ENCODE measurements around the gene GPR61. TPM values are rescaled to one million over a fixed set of nuclear protein-coding genes. Genes with fewer than 3 reads are reported as not detected.

The GPR61 gene, protein sequence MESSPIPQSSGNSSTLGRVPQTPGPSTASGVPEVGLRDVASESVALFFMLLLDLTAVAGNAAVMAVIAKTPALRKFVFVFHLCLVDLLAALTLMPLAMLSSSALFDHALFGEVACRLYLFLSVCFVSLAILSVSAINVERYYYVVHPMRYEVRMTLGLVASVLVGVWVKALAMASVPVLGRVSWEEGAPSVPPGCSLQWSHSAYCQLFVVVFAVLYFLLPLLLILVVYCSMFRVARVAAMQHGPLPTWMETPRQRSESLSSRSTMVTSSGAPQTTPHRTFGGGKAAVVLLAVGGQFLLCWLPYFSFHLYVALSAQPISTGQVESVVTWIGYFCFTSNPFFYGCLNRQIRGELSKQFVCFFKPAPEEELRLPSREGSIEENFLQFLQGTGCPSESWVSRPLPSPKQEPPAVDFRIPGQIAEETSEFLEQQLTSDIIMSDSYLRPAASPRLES
- 0.28 TPM in 2 replicates for total RNA-seq

DNA sequence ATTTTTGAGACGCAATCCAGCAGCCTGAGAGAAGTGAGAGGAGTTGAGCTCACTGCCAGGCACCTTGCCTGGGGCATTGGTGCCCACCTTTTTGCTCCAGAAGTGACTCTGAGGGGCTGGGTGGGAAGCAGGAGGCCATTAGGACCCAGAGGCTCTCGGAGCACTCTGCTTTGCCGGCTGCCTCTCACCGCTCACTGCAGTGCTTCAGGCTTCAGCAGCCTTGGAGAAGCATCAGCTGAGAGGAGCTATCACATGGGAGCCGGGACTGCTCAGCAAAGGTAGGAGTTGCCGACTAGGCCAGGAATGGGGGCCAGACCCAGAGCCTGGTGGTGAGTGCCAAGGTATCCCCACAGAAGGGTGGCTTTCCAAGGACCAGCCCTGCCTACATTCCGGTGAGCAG, at the start of gene GPR61:
Gene GPR61, plus strand, starts transcription at position 197 of the 400 bp plus-strand sequence. CDS start 3,151 bp downstream, outside the sequence.

GRCh38 chr1:109493805-109494539, 45.7 kb upstream of the GPR61 start, which contains the start of gene CYB561D1:
CYB561D1 (plus strand) TSS chr1:109494094; CDS start chr1:109494140, 46 bp downstream.

DNA sequence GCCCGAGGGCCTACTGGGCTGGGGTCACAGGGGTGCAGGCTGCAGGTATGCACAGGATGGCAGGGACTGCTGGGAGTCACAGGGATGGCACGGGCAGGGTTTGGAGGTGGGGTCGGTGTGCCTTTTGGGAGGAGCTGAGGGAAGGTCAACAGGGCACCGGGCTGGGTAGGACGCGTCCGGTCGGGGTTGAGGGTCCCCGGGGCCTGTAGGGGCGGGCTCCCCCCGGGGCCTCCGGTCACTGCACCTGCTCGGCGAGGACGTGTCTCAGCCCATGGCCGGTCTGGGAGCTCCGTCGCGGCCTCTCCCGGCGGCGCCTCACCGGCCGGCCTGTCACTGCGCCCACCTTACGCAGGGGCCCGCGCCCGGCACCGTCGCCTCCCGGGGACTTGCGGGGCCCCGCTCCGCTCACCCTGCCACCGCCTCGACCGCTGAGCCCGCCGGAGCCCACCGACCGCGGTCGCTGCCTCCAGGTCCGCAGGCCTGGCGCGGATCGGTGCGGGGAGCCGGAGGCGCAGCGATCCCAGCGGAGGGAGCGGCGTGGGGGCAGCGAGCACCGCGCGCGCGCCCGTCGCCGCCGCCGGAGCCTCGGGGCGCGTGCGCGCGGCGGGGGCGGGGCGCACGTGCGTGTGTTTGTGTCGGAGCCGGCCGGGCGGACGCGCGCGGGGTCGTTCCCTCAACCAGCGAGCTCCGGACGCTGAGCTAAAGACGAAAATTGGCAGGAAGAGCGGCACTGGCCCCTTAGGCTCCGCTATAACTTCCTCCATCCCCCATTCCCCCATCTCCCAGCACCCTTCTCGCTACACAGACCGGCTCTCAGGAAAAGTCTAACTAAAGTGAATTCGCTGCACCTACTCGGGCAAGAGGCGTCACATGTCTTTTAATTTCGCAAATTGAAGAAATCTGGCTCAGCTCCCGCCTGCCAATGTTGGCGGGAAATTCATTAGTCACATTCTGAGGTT, 30.2 kb upstream of the GPR61 start, which contains the start of gene AMIGO1:
Gene AMIGO1, minus strand, starts transcription at position 552 of the 959 bp plus-strand sequence. CDS start 815 bp downstream, outside the sequence.

GRCh38 chr1:109548321-109549267, 8.9 kb downstream of the GPR61 start, which contains the start of gene GNAI3:
GNAI3 (plus strand) TSS chr1:109548615; CDS start chr1:109548721, 106 bp downstream.

Other genes starting within 250 kb of the GPR61 start
- not detected in 2 replicates for gene MYBPHL, start 232.9 kb upstream of the GPR61 start, total RNA-seq
- 3.3 and 4.7 TPM in 2 replicates for gene SORT1, start 142.0 kb upstream of the GPR61 start, total RNA-seq
- gene PSMA5, start 113.4 kb upstream of the GPR61 start, total RNA-seq: 39.1 and 43.8 TPM in 2 replicates
- gene SYPL2, start 73.3 kb upstream of the GPR61 start, total RNA-seq: 0.28 and 0.46 TPM in 2 replicates
- 0.85 and 1.5 TPM in 2 replicates for gene ATXN7L2, start 56.0 kb upstream of the GPR61 start, total RNA-seq
- gene CYB561D1, start 45.8 kb upstream of the GPR61 start, total RNA-seq: 3.6 TPM in 2 replicates
- gene AMIGO1, start 30.1 kb upstream of the GPR61 start, total RNA-seq: 1.6 and 2.0 TPM in 2 replicates
- gene GNAI3, start 8.7 kb downstream of the GPR61 start, total RNA-seq: 11.7 and 13.7 TPM in 2 replicates
- 0.28 and 0.37 TPM in 2 replicates for gene GNAT2, start 79.7 kb downstream of the GPR61 start, total RNA-seq
- 73.5 and 83.7 TPM in 2 replicates for gene AMPD2, start 80.0 kb downstream of the GPR61 start, total RNA-seq
- gene GSTM4, start 116.2 kb downstream of the GPR61 start, total RNA-seq: 14.8 and 18.4 TPM in 2 replicates
- 16.2 and 20.0 TPM in 2 replicates for gene GSTM2, start 128.2 kb downstream of the GPR61 start, total RNA-seq
- gene GSTM1, start 147.9 kb downstream of the GPR61 start, total RNA-seq: 9.0 and 9.6 TPM in 2 replicates
- gene GSTM5, start 172.4 kb downstream of the GPR61 start, total RNA-seq: 8.5 and 13.3 TPM in 2 replicates
- gene GSTM3, start 201.2 kb downstream of the GPR61 start, total RNA-seq: 215 and 220 TPM in 2 replicates
- not detected in 2 replicates for gene EPS8L3, start 224.1 kb downstream of the GPR61 start, total RNA-seq